Measurements from ENCODE around the gene CFAP99. TPM values are rescaled to one million over a fixed set of nuclear protein-coding genes. Genes with fewer than 3 reads are reported as not detected.

CFAP99 gene
- total and polyA plus RNA-seq, 9 of the 15 experiments (the other 6 are each of a cell fraction or from before 2014, with no cell fraction given): 0.07 to 0.18 (median 0.09) TPM; not detected in 6

DNA sequence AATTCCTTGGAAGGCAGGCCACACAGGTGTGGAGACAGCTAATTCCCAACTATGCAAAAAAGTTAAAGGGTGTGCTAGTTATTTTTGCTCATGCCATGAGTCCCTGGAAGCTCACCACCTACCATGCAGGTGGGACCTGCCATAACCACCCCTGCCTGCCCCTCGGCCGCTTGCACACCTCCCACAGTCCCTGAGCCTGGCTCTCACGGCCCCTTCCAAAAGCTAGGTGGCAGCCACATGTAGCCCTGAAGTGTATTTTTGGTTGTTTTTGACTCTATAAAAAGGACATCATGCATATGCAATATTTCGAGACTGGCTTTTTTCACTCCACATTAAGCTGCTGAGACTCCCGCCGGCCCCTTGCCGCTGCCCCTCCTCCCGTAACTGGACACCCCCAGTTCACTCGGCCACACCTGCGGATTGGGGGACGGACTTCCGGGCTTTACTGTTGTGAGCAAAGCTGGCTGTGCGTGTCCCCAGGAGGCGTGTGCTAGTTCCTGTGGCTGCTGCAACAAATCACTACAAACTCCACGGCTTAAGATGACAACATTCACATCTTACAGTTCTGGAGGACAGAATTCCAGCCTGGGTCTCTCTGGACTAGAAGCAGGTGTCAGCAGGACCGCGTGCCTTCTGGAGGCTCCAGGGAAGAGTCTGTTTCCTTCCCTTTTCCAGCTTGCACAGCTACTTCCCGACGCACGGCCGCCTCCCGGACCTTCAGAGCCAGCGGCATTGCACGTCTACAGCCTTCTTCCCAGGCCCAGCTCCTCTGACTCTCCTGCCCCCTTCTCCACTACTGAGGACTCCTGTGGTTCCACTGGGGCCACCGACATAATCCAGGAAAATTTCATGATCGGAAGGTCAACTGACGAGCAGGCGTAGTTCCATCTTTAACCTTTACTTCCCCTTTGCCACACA lies 25.1 kb upstream of the CFAP99 start (continued):
- TF ChIP-seq, protein P1, sequence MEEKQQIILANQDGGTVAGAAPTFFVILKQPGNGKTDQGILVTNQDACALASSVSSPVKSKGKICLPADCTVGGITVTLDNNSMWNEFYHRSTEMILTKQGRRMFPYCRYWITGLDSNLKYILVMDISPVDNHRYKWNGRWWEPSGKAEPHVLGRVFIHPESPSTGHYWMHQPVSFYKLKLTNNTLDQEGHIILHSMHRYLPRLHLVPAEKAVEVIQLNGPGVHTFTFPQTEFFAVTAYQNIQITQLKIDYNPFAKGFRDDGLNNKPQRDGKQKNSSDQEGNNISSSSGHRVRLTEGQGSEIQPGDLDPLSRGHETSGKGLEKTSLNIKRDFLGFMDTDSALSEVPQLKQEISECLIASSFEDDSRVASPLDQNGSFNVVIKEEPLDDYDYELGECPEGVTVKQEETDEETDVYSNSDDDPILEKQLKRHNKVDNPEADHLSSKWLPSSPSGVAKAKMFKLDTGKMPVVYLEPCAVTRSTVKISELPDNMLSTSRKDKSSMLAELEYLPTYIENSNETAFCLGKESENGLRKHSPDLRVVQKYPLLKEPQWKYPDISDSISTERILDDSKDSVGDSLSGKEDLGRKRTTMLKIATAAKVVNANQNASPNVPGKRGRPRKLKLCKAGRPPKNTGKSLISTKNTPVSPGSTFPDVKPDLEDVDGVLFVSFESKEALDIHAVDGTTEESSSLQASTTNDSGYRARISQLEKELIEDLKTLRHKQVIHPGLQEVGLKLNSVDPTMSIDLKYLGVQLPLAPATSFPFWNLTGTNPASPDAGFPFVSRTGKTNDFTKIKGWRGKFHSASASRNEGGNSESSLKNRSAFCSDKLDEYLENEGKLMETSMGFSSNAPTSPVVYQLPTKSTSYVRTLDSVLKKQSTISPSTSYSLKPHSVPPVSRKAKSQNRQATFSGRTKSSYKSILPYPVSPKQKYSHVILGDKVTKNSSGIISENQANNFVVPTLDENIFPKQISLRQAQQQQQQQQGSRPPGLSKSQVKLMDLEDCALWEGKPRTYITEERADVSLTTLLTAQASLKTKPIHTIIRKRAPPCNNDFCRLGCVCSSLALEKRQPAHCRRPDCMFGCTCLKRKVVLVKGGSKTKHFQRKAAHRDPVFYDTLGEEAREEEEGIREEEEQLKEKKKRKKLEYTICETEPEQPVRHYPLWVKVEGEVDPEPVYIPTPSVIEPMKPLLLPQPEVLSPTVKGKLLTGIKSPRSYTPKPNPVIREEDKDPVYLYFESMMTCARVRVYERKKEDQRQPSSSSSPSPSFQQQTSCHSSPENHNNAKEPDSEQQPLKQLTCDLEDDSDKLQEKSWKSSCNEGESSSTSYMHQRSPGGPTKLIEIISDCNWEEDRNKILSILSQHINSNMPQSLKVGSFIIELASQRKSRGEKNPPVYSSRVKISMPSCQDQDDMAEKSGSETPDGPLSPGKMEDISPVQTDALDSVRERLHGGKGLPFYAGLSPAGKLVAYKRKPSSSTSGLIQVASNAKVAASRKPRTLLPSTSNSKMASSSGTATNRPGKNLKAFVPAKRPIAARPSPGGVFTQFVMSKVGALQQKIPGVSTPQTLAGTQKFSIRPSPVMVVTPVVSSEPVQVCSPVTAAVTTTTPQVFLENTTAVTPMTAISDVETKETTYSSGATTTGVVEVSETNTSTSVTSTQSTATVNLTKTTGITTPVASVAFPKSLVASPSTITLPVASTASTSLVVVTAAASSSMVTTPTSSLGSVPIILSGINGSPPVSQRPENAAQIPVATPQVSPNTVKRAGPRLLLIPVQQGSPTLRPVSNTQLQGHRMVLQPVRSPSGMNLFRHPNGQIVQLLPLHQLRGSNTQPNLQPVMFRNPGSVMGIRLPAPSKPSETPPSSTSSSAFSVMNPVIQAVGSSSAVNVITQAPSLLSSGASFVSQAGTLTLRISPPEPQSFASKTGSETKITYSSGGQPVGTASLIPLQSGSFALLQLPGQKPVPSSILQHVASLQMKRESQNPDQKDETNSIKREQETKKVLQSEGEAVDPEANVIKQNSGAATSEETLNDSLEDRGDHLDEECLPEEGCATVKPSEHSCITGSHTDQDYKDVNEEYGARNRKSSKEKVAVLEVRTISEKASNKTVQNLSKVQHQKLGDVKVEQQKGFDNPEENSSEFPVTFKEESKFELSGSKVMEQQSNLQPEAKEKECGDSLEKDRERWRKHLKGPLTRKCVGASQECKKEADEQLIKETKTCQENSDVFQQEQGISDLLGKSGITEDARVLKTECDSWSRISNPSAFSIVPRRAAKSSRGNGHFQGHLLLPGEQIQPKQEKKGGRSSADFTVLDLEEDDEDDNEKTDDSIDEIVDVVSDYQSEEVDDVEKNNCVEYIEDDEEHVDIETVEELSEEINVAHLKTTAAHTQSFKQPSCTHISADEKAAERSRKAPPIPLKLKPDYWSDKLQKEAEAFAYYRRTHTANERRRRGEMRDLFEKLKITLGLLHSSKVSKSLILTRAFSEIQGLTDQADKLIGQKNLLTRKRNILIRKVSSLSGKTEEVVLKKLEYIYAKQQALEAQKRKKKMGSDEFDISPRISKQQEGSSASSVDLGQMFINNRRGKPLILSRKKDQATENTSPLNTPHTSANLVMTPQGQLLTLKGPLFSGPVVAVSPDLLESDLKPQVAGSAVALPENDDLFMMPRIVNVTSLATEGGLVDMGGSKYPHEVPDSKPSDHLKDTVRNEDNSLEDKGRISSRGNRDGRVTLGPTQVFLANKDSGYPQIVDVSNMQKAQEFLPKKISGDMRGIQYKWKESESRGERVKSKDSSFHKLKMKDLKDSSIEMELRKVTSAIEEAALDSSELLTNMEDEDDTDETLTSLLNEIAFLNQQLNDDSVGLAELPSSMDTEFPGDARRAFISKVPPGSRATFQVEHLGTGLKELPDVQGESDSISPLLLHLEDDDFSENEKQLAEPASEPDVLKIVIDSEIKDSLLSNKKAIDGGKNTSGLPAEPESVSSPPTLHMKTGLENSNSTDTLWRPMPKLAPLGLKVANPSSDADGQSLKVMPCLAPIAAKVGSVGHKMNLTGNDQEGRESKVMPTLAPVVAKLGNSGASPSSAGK (IDR thresholded peaks at IDR 0.05): peak; percentile 34; the same call in 1 of the 2 replicates
- no peak for TF ChIP-seq NR1H2 (CRISPR knock-in tag; IDR thresholded peaks at IDR 0.05)
- TF ChIP-seq ZNF431 (CRISPR knock-in tag; IDR thresholded peaks at IDR 0.05): peak; percentile 71; the same call in 1 of the 2 replicates
- TF ChIP-seq ZNF263 (CRISPR knock-in tag; IDR thresholded peaks at IDR 0.05; ENCODE audit: borderline replicate concordance): no peak
- no peak for TF ChIP-seq ETS2 (tag; IDR thresholded peaks at IDR 0.05; ENCODE audit: borderline replicate concordance, poor library complexity, severe bottlenecking)
- TF ChIP-seq GABPB2 (CRISPR knock-in tag; conservative IDR thresholded peaks at IDR 0.05): no peak
- TF ChIP-seq TAF1 (IDR thresholded peaks at IDR 0.05; ENCODE audit: control insufficient read depth, extremely low read depth, insufficient read depth, low read length, severe bottlenecking): no peak
- TF ChIP-seq THRB (CRISPR knock-in tag; conservative IDR thresholded peaks at IDR 0.05): no peak
- no peak for TF ChIP-seq NFYB (IDR thresholded peaks at IDR 0.05; ENCODE audit: extremely low read depth, insufficient read length)
- TF ChIP-seq ZNF668 (CRISPR knock-in tag; IDR thresholded peaks at IDR 0.05): no peak

Data from K562 (cell line).